Measurements from ENCODE around the gene MUC4.

GRCh38 chr3:195761123-195761566 lies 50.6 kb downstream of the MUC4 start:
- no peak for TF ChIP-seq CTCF (IDR thresholded peaks at IDR 0.05)
- no peak for TF ChIP-seq EP300 (IDR thresholded peaks at IDR 0.05)
